IMR-90 (cell line): ENCODE results near the gene RAPGEF3. TPM values are rescaled to one million over a fixed set of nuclear protein-coding genes. Genes with fewer than 3 reads are reported as not detected.

ENCODE experiments used
- ATAC-seq: fragments of 200-7000 bp; cut with Tn5 transposase; 2 replicates; pipeline ENCODE4 v1.9.1; 2020; ENCODE audit warnings: low read depth, mild to moderate bottlenecking, moderate library complexity
- BruUV-seq: library from RNA; stranded (reverse); fragments of 400-500 nt; replicated peaks from 2 replicates; lab custom pipeline; 2021; lab: Mats Ljungman, UMichigan
- CTCF ChIA-PET: fragments of 300-600 bp; formaldehyde crosslinking; extraction: SDS; loops from one replicate; lab custom pipeline; 2021; ENCODE audit warnings: antibody characterized with exemption; lab: Yijun Ruan, JAX
- POLR2A ChIA-PET: fragments of 300-600 bp; sonication (Branson Sonifier 250); formaldehyde crosslinking; loops from one replicate; lab custom pipeline; 2022; ENCODE audit warnings: antibody characterized with exemption; ENCODE audit not compliant: unreplicated experiment; lab: Charles Lee
- DNase-seq: peaks from one replicate; pipeline ENCODE4 v3.0.0; 2013
- H2AFZ ChIP-seq: replicated peaks from 2 replicates; pipeline ENCODE3; 2013; ENCODE audit warnings: low read length, mild to moderate bottlenecking; ENCODE audit not compliant: poor library complexity
- H2AK5ac ChIP-seq: 2 replicates; pipeline ENCODE4 v1.6.1; 2013; ENCODE audit warnings: low read depth, low read length, inconsistent platforms
- H2AK9ac ChIP-seq: replicated peaks from 2 replicates; pipeline ENCODE3; 2013; ENCODE audit warnings: mild to moderate bottlenecking, low read depth, low read length, moderate library complexity; ENCODE audit not compliant: poor library complexity
- H2BK120ac ChIP-seq: 2 replicates; pipeline ENCODE4 v1.6.1; 2013; ENCODE audit warnings: low read depth, low read length, inconsistent platforms
- H2BK15ac ChIP-seq: 3 replicates; pipeline ENCODE4 v1.6.1; 2013; ENCODE audit warnings: low read depth, low read length, inconsistent platforms
- H2BK20ac ChIP-seq: 2 replicates; pipeline ENCODE4 v1.6.1; 2013; ENCODE audit warnings: low read depth, mild to moderate bottlenecking, inconsistent platforms, low read length, moderate library complexity
- H2BK5ac ChIP-seq: 2 replicates; pipeline ENCODE4 v1.6.1; 2013; ENCODE audit warnings: mild to moderate bottlenecking, low read depth, low read length, inconsistent platforms; ENCODE audit not compliant: poor library complexity, severe bottlenecking
- H3K14ac ChIP-seq: replicated peaks from 2 replicates; pipeline ENCODE4 v1.6.1; 2013; ENCODE audit warnings: low read depth, low read length, inconsistent platforms
- H3K18ac ChIP-seq: 2 replicates; pipeline ENCODE4 v1.6.1; 2013; ENCODE audit warnings: low read depth, low read length, control low read depth
- H3K23ac ChIP-seq: 2 replicates; pipeline ENCODE4 v1.6.1; 2013; ENCODE audit warnings: low read depth, low read length, inconsistent platforms
- H3K27ac ChIP-seq: 2 replicates; pipeline ENCODE4 v1.5.1; 2013; ENCODE audit warnings: mild to moderate bottlenecking, control low read depth, low read length; ENCODE audit not compliant: insufficient read depth
- H3K27me3 ChIP-seq: 2 replicates; pipeline ENCODE4 v1.6.1; 2013; ENCODE audit warnings: low read length; ENCODE audit not compliant: control insufficient read depth, insufficient read depth
- H3K36me3 ChIP-seq: 2 replicates; pipeline ENCODE4 v1.6.1; 2013; ENCODE audit warnings: low read length, mixed read lengths; ENCODE audit not compliant: control insufficient read depth, insufficient read depth
- H3K4ac ChIP-seq: 2 replicates; pipeline ENCODE4 v1.6.1; 2013; ENCODE audit warnings: low read depth, low read length, inconsistent platforms
- H3K4me1 ChIP-seq: 2 replicates; pipeline ENCODE4 v1.6.1; 2013; ENCODE audit warnings: low read length, mixed read lengths; ENCODE audit not compliant: control insufficient read depth, insufficient read depth
- H3K4me2 ChIP-seq: 2 replicates; pipeline ENCODE4 v1.6.1; 2013; ENCODE audit warnings: low read depth, mild to moderate bottlenecking, control low read depth, low read length, moderate library complexity
- H3K4me3 ChIP-seq: 2 replicates; pipeline ENCODE4 v1.5.1; 2013; ENCODE audit warnings: low read depth, mild to moderate bottlenecking, control low read depth, low read length, moderate library complexity; ENCODE audit not compliant: insufficient read depth
- H3K56ac ChIP-seq: 2 replicates; pipeline ENCODE4 v1.6.1; 2013; ENCODE audit warnings: low read length, inconsistent platforms; ENCODE audit not compliant: insufficient read depth; ENCODE audit errors: extremely low read depth
- H3K79me1 ChIP-seq, 2 experiments: 2 replicates each; pipeline ENCODE4 v1.6.1; 2013; ENCODE audit warnings: low read length in 2 of 2, inconsistent platforms in 1 of 2, low read depth in 1 of 2
- H3K9ac ChIP-seq: 2 replicates; pipeline ENCODE4 v1.6.1; 2013; ENCODE audit warnings: low read depth, low read length, control low read depth
- H3K9me1 ChIP-seq: 2 replicates; pipeline ENCODE4 v1.6.1; 2013; ENCODE audit warnings: low read length, inconsistent platforms; ENCODE audit not compliant: insufficient read depth
- H3K9me3 ChIP-seq: 2 replicates; pipeline ENCODE4 v1.6.1; 2013; ENCODE audit warnings: low read length; ENCODE audit not compliant: control insufficient read depth, insufficient read depth
- H4K20me1 ChIP-seq: 2 replicates; pipeline ENCODE4 v1.6.1; 2013; ENCODE audit warnings: low read length, inconsistent platforms; ENCODE audit not compliant: insufficient read depth
- H4K5ac ChIP-seq: 2 replicates; pipeline ENCODE4 v1.6.1; 2013; ENCODE audit warnings: mild to moderate bottlenecking, low read depth, low read length, control low read depth
- H4K8ac ChIP-seq, 2 experiments: 2 replicates each; pipeline ENCODE4 v1.6.1; 2013; ENCODE audit warnings: low read depth in 2 of 2, low read length in 2 of 2, control low read depth in 1 of 2, inconsistent platforms in 1 of 2
- H4K91ac ChIP-seq: 2 replicates; pipeline ENCODE4 v1.6.1; 2013; ENCODE audit warnings: low read depth, low read length, inconsistent platforms; ENCODE audit not compliant: insufficient read depth
- BHLHE40 ChIP-seq: fragments of 150-350 bp; IDR thresholded peaks from 2 replicates; pipeline ENCODE4 v1.6.1; 2016; ENCODE audit warnings: mild to moderate bottlenecking, low read depth, low read length
- CEBPB ChIP-seq: IDR thresholded peaks from 2 replicates; pipeline ENCODE4 v1.6.1; 2012; ENCODE audit warnings: low read depth, low read length, improper control_type of control experiment
- CTCF ChIP-seq: conservative IDR thresholded peaks from 2 replicates; pipeline ENCODE4 v1.5.1; 2012; ENCODE audit warnings: mild to moderate bottlenecking, low read depth, low read length, improper control_type of control experiment
- MAFK ChIP-seq: IDR thresholded peaks from 2 replicates; pipeline ENCODE4 v1.6.1; 2012; ENCODE audit warnings: low read depth, low read length, improper control_type of control experiment
- MAZ ChIP-seq: IDR thresholded peaks from 2 replicates; pipeline ENCODE4 v1.6.1; 2012; ENCODE audit warnings: low read depth, mild to moderate bottlenecking, low read length, improper control_type of control experiment, moderate library complexity, borderline replicate concordance
- NFE2L2 ChIP-seq: fragments of 150-350 bp; IDR thresholded peaks from 2 replicates; pipeline ENCODE4 v1.6.1; 2016; ENCODE audit warnings: low read depth, mild to moderate bottlenecking, low read length
- POLR2A ChIP-seq: IDR thresholded peaks from 2 replicates; pipeline ENCODE4 v1.6.1; 2012; ENCODE audit warnings: mild to moderate bottlenecking, low read depth, low read length
- RAD21 ChIP-seq: IDR thresholded peaks from 2 replicates; pipeline ENCODE4 v1.6.1; 2012; ENCODE audit warnings: low read length, improper control_type of control experiment
- RCOR1 ChIP-seq: IDR thresholded peaks from 2 replicates; pipeline ENCODE4 v1.6.1; 2012; ENCODE audit warnings: mild to moderate bottlenecking, low read length, improper control_type of control experiment; ENCODE audit not compliant: insufficient replicate concordance
- RFX5 ChIP-seq: IDR thresholded peaks from 2 replicates; pipeline ENCODE4 v1.8.0; 2012; ENCODE audit warnings: low read depth, mild to moderate bottlenecking, low read length, moderate library complexity
- USF2 ChIP-seq: fragments of 150-350 bp; IDR thresholded peaks from 2 replicates; pipeline ENCODE4 v1.6.1; 2017; ENCODE audit warnings: mild to moderate bottlenecking, antibody characterized with exemption, low read length, low read depth
- WGBS, 2 experiments: methylation state at CpG; one replicate each; pipeline versions ENCODE4 v1.1.5 to v1.1.7; 2013; ENCODE audit warnings: missing lambda C conversion rate in 2 of 2; ENCODE audit not compliant: insufficient read length in 1 of 2; ENCODE audit errors: extremely low coverage in 2 of 2; 5-methylcytosine and 5-hydroxymethylcytosine counted together
- dilution Hi-C: fragments of 300-500 bp; cut with HindIII; formaldehyde crosslinking; loops from one replicate; pipeline ENCODE4 v1.14.3; 2018; ENCODE audit warnings: low sequenced_read_pairs; ENCODE audit not compliant: unreplicated experiment
- in situ Hi-C: fragments of 300-500 bp; cut with MboI; formaldehyde crosslinking; loops from 3 replicates; pipeline ENCODE4 v1.14.3; 2019; ENCODE audit warnings: low sequenced_read_pairs, inconsistent platforms, mixed read lengths
- intact Hi-C: fragments of 100-400 bp; cut with micrococcal nuclease; formaldehyde crosslinking; loops from 2 replicates; pipeline ENCODE4 v1.10.0; 2022
- polyA plus RNA-seq, 3 experiments: library from polyadenylated mRNA; depleted of rRNA; stranded (reverse); fragments of >200 nt; gene quantifications; 2 replicates each; pipeline ENCODE4 v1.2.3, GENCODE V29; 2012; ENCODE audit warnings: low replicate concordance in 1 of 3
- total RNA-seq: library from RNA; depleted of rRNA; stranded (reverse); fragments of >200 nt; gene quantifications from 2 replicates; pipeline ENCODE4 v1.2.3, GENCODE V29; 2012

Gene RAPGEF3
- total and polyA plus RNA-seq, 2 of the 4 experiments (the other 2 are of a cell fraction) = 1.3 to 2.0 TPM

- no peak overlapping the region for H3K18ac ChIP-seq
- no peak overlapping the region for H4K8ac ChIP-seq
- H3K4me2 ChIP-seq = no peak overlapping the region
- H3K9me3 ChIP-seq = no peaks in the 10 kb centered on the region
- no peak overlapping the region for H3K14ac ChIP-seq
- peaks cover 0 to 3% of the 10 kb centered on the region in 2 experiments; a peak in 1 of 4 replicates for H3K79me1 ChIP-seq
- H3K27me3 ChIP-seq = no peaks in the 10 kb centered on the region
- dilution Hi-C loops = no loop called here
- intact Hi-C loops = loop anchor here (5.0 to 10.0 kb wide), 2 partner anchors 222 to 735 kb away; no protein-coding TSS in a partner anchor
- BruUV-seq = no TSS peak
- H2BK15ac ChIP-seq = 0 out of 3 replicates have a peak overlapping the region, but pooled peaks have one; percentile 1
- H3K4me3 ChIP-seq = no peak overlapping the region
- no peak overlapping the region for H3K27ac ChIP-seq
- peaks cover 9% of the 10 kb centered on the region for H3K4me1 ChIP-seq
- H3K36me3 ChIP-seq = no peaks in the 10 kb centered on the region
- no peak overlapping the region for H2BK20ac ChIP-seq
- WGBS, 2 experiments = no CpG with 5 or more reads among the region's 4 CpGs
- no peak overlapping the region for H4K91ac ChIP-seq
- H3K4ac ChIP-seq = no peak overlapping the region
- H3K56ac ChIP-seq = no peak overlapping the region
- ChIA-PET CTCF (interaction anchor here (0.8 to 2.3 kb wide), 3 partner anchors 10 to 55 kb away, joined by 3 to 7 read pairs (median 4); partner anchors contain the start of gene RAPGEF3), POLR2A (no interaction called here)
- no peak overlapping the region for H2AFZ ChIP-seq
- no peak overlapping the region for H2AK9ac ChIP-seq
- H2AK5ac ChIP-seq = peak overlapping the region; percentile 3; the same call in 1 of the 2 replicates
- no peak for ATAC-seq
- in situ Hi-C loops = no loop called here
- no peak overlapping the region for H2BK5ac ChIP-seq
- DNase-seq = no peak
- peaks cover under 1% of the 10 kb centered on the region; the same call in 1 of the 2 replicates for H3K9me1 ChIP-seq
- H3K23ac ChIP-seq = no peak overlapping the region
- no peaks in the 10 kb centered on the region for H4K20me1 ChIP-seq
- TF ChIP-seq RAD21 (no peak), MAZ (no peak), MAFK (no peak), CTCF (no peak), POLR2A (no peak), CEBPB (no peak), RFX5 (no peak), BHLHE40 (no peak), NFE2L2 (no peak), RCOR1 (no peak), USF2 (no peak)
- H3K9ac ChIP-seq = no peak overlapping the region
- H4K5ac ChIP-seq = no peak overlapping the region
- no peak overlapping the region for H2BK120ac ChIP-seq
Measured at GRCh38 chr12:47769234-47770085, 10.8 kb upstream of the RAPGEF3 start.
